Breast epithelium (tissue), 3 donors: ENCODE results near the gene MAMDC4.

Experiments
- POLR2A ChIP-seq: fragments of 450-650 bp; IDR thresholded peaks from one replicate; pipeline ENCODE4 v1.6.1; 2016; ENCODE audit warnings: antibody characterized with exemption, mild to moderate bottlenecking, moderate library complexity
- POLR2AphosphoS5 ChIP-seq, 3 donors: sonication (generic); formaldehyde crosslinking; IDR thresholded peaks; one replicate each; pipeline ENCODE4 v1.6.1; 2017; ENCODE audit warnings: antibody characterized with exemption in 3 of 3
- TF ChIP-seq, protein P1 (sequence below), 3 donors: fragments of 450-650 bp; IDR thresholded peaks; one replicate each; pipeline ENCODE4 v1.5.1; 2016 to 2017; ENCODE audit warnings: antibody characterized with exemption in 3 of 3, mild to moderate bottlenecking in 3 of 3, moderate library complexity in 3 of 3

GRCh38 chr9:136857166-136857565, 5.0 kb downstream of the MAMDC4 start:
- TF ChIP-seq, protein P1, sequence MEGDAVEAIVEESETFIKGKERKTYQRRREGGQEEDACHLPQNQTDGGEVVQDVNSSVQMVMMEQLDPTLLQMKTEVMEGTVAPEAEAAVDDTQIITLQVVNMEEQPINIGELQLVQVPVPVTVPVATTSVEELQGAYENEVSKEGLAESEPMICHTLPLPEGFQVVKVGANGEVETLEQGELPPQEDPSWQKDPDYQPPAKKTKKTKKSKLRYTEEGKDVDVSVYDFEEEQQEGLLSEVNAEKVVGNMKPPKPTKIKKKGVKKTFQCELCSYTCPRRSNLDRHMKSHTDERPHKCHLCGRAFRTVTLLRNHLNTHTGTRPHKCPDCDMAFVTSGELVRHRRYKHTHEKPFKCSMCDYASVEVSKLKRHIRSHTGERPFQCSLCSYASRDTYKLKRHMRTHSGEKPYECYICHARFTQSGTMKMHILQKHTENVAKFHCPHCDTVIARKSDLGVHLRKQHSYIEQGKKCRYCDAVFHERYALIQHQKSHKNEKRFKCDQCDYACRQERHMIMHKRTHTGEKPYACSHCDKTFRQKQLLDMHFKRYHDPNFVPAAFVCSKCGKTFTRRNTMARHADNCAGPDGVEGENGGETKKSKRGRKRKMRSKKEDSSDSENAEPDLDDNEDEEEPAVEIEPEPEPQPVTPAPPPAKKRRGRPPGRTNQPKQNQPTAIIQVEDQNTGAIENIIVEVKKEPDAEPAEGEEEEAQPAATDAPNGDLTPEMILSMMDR (IDR thresholded peaks at IDR 0.05) = no peak
- TF ChIP-seq POLR2AphosphoS5 (IDR thresholded peaks at IDR 0.05) (no peak), POLR2A (no peak)
